ENCODE results near the gene MAGEB6B.
A peak's percentile ranks its signal among the peaks of the same experiment; 100 is the strongest.
"Not testable (repeated sequence)": the region's sequence is repeated elsewhere in the genome, so short reads cannot be mapped to it uniquely, and the experiment has no call there.

The MAGEB6B gene

GRCh38 chrX:26160301-26160700, at the start of gene MAGEB6B:
Gene MAGEB6B, plus strand, starts transcription at chrX:26160601. Its CDS starts 0 bp downstream, at chrX:26160601.
- TF ChIP-seq, protein P1, sequence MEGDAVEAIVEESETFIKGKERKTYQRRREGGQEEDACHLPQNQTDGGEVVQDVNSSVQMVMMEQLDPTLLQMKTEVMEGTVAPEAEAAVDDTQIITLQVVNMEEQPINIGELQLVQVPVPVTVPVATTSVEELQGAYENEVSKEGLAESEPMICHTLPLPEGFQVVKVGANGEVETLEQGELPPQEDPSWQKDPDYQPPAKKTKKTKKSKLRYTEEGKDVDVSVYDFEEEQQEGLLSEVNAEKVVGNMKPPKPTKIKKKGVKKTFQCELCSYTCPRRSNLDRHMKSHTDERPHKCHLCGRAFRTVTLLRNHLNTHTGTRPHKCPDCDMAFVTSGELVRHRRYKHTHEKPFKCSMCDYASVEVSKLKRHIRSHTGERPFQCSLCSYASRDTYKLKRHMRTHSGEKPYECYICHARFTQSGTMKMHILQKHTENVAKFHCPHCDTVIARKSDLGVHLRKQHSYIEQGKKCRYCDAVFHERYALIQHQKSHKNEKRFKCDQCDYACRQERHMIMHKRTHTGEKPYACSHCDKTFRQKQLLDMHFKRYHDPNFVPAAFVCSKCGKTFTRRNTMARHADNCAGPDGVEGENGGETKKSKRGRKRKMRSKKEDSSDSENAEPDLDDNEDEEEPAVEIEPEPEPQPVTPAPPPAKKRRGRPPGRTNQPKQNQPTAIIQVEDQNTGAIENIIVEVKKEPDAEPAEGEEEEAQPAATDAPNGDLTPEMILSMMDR (IDR thresholded peaks at IDR 0.05; ENCODE audit: low read length, missing control alignments) = no peak
- H3K4me3 ChIP-seq (replicated peaks; ENCODE audit: low read depth, low read length) = no peak within 1 kb of the TSS
- no peak for DNase-seq (ENCODE audit: low read depth)

DNA sequence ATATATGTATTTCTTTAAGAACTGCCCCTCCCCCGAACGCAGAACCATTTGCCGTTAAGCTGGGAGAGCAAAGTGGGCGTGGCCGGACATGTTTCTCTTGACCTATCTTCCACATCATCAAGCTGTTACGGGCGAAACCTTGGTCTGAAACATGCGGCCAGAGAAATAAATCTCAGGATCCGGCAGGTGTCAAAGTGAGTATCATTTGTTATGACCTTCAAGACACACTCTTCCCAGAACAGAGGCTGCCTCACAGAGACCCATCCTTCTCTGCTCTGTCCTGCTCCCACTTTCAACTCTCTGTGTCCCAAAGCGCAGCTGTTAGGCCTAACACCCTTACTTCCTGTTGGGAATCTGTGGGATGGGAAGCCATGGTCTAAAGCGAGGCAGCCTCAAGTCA, 22.1 kb upstream of the MAGEB6B start, which contains the start of gene MAGEB18:
Gene MAGEB18 (plus strand): TSS at position 70 of the 400 bp plus-strand sequence. CDS start 643 bp downstream, outside the sequence.
- TF ChIP-seq, protein P1 (IDR thresholded peaks at IDR 0.05; ENCODE audit: low read length, missing control alignments) = no peak
- no peak within 1 kb of the TSS for H3K4me3 ChIP-seq (replicated peaks; ENCODE audit: low read depth, low read length)
- no peak for DNase-seq (ENCODE audit: low read depth)

- no peak overlapping the region for H3K4me3 ChIP-seq (replicated peaks; ENCODE audit: low read depth, low read length)
- DNase-seq (ENCODE audit: low read depth) = peak; percentile 32
- TF ChIP-seq, protein P1 (IDR thresholded peaks at IDR 0.05; ENCODE audit: low read length, missing control alignments) = no peak
Observed at GRCh38 chrX:26146024-26146423, 14.4 kb upstream of the MAGEB6B start.

DNA sequence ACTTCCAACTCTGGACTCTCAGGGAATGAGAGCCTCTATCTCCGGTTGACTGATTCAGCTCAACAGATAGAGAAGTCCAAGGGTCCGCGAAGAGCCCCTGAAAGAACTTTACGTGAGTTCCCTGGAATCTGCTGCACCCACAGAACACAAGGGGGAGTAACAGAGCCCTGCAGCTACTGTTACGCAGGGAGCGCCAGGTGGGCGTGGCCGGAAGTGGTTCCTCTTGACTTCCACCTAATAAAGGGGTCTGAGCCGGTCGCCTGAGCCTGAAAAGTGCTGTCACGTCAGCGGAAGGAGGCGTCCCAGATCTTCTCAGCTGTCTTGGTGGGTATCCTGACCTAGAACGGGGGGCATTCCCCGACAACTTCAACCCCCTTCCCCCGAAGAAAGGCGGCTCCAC, 31.8 kb downstream of the MAGEB6B start, which contains the start of gene MAGEB6:
Gene MAGEB6 (plus strand): TSS at position 237 of the 400 bp plus-strand sequence. CDS start 1,407 bp downstream, outside the sequence.
- TF ChIP-seq, protein P1 (IDR thresholded peaks at IDR 0.05; ENCODE audit: low read length, missing control alignments) = no peak
- H3K4me3 ChIP-seq (replicated peaks; ENCODE audit: low read depth, low read length) = no peak within 1 kb of the TSS
- no peak for DNase-seq (ENCODE audit: low read depth)

- DNase-seq (ENCODE audit: low read depth) = no peak
- TF ChIP-seq, protein P1 (IDR thresholded peaks at IDR 0.05; ENCODE audit: low read length, missing control alignments) = no peak
- no peak overlapping the region for H3K4me3 ChIP-seq (replicated peaks; ENCODE audit: low read depth, low read length)
Observed at GRCh38 chrX:26203561-26203960, 43.2 kb downstream of the MAGEB6B start.

DNA sequence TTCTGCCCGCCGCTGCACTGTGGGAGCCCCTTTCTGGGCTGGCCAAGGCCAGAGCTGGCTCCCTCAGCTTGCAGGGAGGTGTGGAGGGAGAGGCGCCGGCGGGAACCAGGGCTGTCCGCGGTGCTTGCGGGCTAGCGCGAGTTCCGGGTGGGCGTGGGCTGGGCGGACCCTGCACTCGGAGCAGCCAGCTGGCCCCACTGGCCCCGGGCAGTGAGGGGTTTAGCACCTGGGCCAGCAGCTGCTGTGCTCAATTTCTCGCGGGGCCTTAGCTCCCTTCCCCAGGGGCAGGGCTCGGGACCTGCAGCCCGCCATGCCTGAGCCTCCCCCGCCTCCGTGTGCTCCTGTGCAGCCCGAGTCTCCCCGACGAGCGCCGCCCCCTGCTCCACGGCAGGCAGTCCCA, 44.3 kb downstream of the MAGEB6B start:
- H3K4me3 ChIP-seq (replicated peaks; ENCODE audit: low read depth, low read length); DNase-seq (ENCODE audit: low read depth): not testable (repeated sequence)

DNA sequence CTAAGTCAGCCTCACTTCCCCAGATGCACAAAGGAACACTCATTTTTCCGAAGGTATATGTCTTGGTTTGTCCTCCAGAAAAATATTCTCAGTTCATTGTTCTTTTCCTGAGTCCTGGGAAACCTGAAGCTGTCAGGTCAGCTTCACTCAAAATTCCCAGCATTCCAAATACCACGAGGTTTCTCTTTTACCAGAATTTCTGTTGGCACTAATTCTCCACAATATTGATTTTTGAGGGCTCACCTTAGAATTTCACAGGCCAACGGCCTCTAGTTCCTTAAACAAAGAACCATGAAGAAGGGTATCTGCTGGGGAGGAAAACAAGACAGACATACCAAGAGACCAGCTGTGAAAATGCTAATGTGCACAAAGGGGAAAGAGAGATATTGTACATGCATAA, 47.6 kb downstream of the MAGEB6B start:
- no peak overlapping the region for H3K4me3 ChIP-seq (replicated peaks; ENCODE audit: low read depth, low read length)
- no peak for DNase-seq (ENCODE audit: low read depth)
- TF ChIP-seq, protein P1 (IDR thresholded peaks at IDR 0.05; ENCODE audit: low read length, missing control alignments) = no peak

Data from fibroblast of pulmonary artery (primary cell).